ENCODE measurements around the gene RNF141.

Gene RNF141

GRCh38 chr11:10540915-10541560 is at the start of gene RNF141:
TSS of gene RNF141 (minus strand) at chr11:10541187. CDS start at chr11:10534158, 7,029 bp downstream.
- no peaks in the 10 kb centered on the region for H3K9me3 ChIP-seq (ENCODE audit: control insufficient read depth in 2 of 2, low read length in 2 of 2)
- H3K9ac ChIP-seq (ENCODE audit: low read length in 2 of 2), result peak within 1 kb of the TSS; percentile 86 to 88
- no peaks in the 10 kb centered on the region for H3K27me3 ChIP-seq (ENCODE audit: control insufficient read depth in 1 of 2, insufficient read depth in 2 of 2, low read length in 2 of 2)
- no peaks in the 10 kb centered on the region for H3K4me1 ChIP-seq (ENCODE audit: control insufficient read depth, insufficient read depth, low read length)
- H3K4me3 ChIP-seq (ENCODE audit: low read length in 2 of 2), result peak within 1 kb of the TSS; percentile 79 to 84
- H3K27ac ChIP-seq (ENCODE audit: low read length), result peak within 1 kb of the TSS; percentile 56
- H3K36me3 ChIP-seq (ENCODE audit: control insufficient read depth in 2 of 2, insufficient read depth in 2 of 2, low read length in 2 of 2), result no peaks in the 10 kb centered on the region

GRCh38 chr11:10590218-10590915 is 49.4 kb upstream of the RNF141 start:
- peaks cover 26% of the 10 kb centered on the region for H3K4me1 ChIP-seq (ENCODE audit: control insufficient read depth, insufficient read depth, low read length)
- no peak overlapping the region for H3K4me3 ChIP-seq (ENCODE audit: low read length in 2 of 2)
- peak overlapping the region; percentile 41 for H3K27ac ChIP-seq (ENCODE audit: low read length)

DNA sequence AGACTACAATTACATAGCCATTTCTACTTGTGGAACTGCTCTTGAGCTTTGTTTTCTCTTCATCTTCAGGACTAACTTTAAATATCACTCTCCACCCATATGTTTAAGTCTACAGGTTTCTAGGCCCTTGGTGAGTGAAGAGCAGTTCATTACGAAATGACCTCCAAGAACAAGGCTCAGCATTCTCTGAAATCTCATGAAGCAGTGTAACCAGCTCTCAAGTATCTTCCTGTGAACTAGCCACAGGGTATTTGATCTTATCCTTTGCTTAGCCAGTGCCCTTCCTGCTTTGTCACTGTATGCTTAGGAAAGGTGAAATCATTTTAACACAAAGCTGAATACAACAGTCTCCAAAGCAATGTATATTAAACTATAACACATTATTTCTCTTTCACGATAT is 47.9 kb upstream of the RNF141 start:
- no peaks in the 10 kb centered on the region for H3K27me3 ChIP-seq (ENCODE audit: control insufficient read depth in 1 of 2, insufficient read depth in 2 of 2, low read length in 2 of 2)
- H3K4me1 ChIP-seq (ENCODE audit: control insufficient read depth, insufficient read depth, low read length), result peaks cover 29% of the 10 kb centered on the region
- H3K9me3 ChIP-seq (ENCODE audit: control insufficient read depth in 2 of 2, low read length in 2 of 2), result no peaks in the 10 kb centered on the region
- H3K4me3 ChIP-seq (ENCODE audit: low read length in 2 of 2), result no peak overlapping the region
- no peak overlapping the region for H3K9ac ChIP-seq (ENCODE audit: low read length in 2 of 2)
- peaks cover 32 to 38% of the 10 kb centered on the region in 2 donors for H3K36me3 ChIP-seq (ENCODE audit: control insufficient read depth in 2 of 2, insufficient read depth in 2 of 2, low read length in 2 of 2)
- H3K27ac ChIP-seq (ENCODE audit: low read length), result no peak overlapping the region

More at GRCh38 chr11:10590218-10590915, 49.4 kb upstream of the RNF141 start:
- H3K9ac ChIP-seq (ENCODE audit: low read length in 2 of 2), result no peak overlapping the region
- no peaks in the 10 kb centered on the region for H3K9me3 ChIP-seq (ENCODE audit: control insufficient read depth in 2 of 2, low read length in 2 of 2)
- H3K36me3 ChIP-seq (ENCODE audit: control insufficient read depth in 2 of 2, insufficient read depth in 2 of 2, low read length in 2 of 2), result peaks cover 35 to 38% of the 10 kb centered on the region in 2 donors
- H3K27me3 ChIP-seq (ENCODE audit: control insufficient read depth in 1 of 2, insufficient read depth in 2 of 2, low read length in 2 of 2), result no peaks in the 10 kb centered on the region

- H3K27ac ChIP-seq (ENCODE audit: low read length), result no peak overlapping the region
- H3K9ac ChIP-seq (ENCODE audit: low read length in 2 of 2), result no peak overlapping the region
- no peaks in the 10 kb centered on the region for H3K27me3 ChIP-seq (ENCODE audit: control insufficient read depth in 1 of 2, insufficient read depth in 2 of 2, low read length in 2 of 2)
- H3K9me3 ChIP-seq (ENCODE audit: control insufficient read depth in 2 of 2, low read length in 2 of 2), result no peaks in the 10 kb centered on the region
- peaks cover 37 to 38% of the 10 kb centered on the region in 2 donors for H3K36me3 ChIP-seq (ENCODE audit: control insufficient read depth in 2 of 2, insufficient read depth in 2 of 2, low read length in 2 of 2)
- no peak overlapping the region for H3K4me3 ChIP-seq (ENCODE audit: low read length in 2 of 2)
- H3K4me1 ChIP-seq (ENCODE audit: control insufficient read depth, insufficient read depth, low read length), result peaks cover 32% of the 10 kb centered on the region
Measured at GRCh38 chr11:10587995-10588394, 47.0 kb upstream of the RNF141 start.

DNA sequence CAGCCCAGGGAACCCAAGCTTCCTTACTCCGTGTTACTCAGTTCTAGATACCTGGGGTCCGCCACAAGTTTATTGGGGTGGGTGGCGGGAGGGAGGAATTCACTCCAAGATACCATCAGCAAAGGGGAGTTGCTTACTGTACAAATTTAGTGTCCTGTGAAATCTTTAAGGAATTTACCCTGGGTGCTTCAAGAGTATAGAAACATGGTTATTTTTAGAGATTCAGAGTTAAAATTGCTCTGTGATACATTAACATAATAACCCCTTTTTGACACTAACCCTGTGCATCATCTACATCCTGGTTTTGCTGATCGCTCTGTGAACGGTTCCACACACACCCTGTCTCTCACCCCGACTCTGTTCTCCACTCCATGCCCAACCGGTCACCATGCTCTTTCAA is 46.4 kb upstream of the RNF141 start:
- H3K9ac ChIP-seq (ENCODE audit: low read length in 2 of 2), result no peak overlapping the region
- H3K4me3 ChIP-seq (ENCODE audit: low read length in 2 of 2), result no peak overlapping the region
- peaks cover 37 to 40% of the 10 kb centered on the region in 2 donors for H3K36me3 ChIP-seq (ENCODE audit: control insufficient read depth in 2 of 2, insufficient read depth in 2 of 2, low read length in 2 of 2)
- no peaks in the 10 kb centered on the region for H3K9me3 ChIP-seq (ENCODE audit: control insufficient read depth in 2 of 2, low read length in 2 of 2)
- peak overlapping the region; percentile 49 for H3K27ac ChIP-seq (ENCODE audit: low read length)
- no peaks in the 10 kb centered on the region for H3K27me3 ChIP-seq (ENCODE audit: control insufficient read depth in 1 of 2, insufficient read depth in 2 of 2, low read length in 2 of 2)
- H3K4me1 ChIP-seq (ENCODE audit: control insufficient read depth, insufficient read depth, low read length), result peaks cover 34% of the 10 kb centered on the region

- H3K9me3 ChIP-seq (ENCODE audit: control insufficient read depth in 2 of 2, low read length in 2 of 2), result no peaks in the 10 kb centered on the region
- peak overlapping the region; percentile 46 for H3K27ac ChIP-seq (ENCODE audit: low read length)
- H3K36me3 ChIP-seq (ENCODE audit: control insufficient read depth in 2 of 2, insufficient read depth in 2 of 2, low read length in 2 of 2), result peaks cover 50% of the 10 kb centered on the region in 2 donors
- no peak overlapping the region for H3K4me3 ChIP-seq (ENCODE audit: low read length in 2 of 2)
- H3K4me1 ChIP-seq (ENCODE audit: control insufficient read depth, insufficient read depth, low read length), result peaks cover 57% of the 10 kb centered on the region
- H3K9ac ChIP-seq (ENCODE audit: low read length in 2 of 2), result no peak overlapping the region
- no peaks in the 10 kb centered on the region for H3K27me3 ChIP-seq (ENCODE audit: control insufficient read depth in 1 of 2, insufficient read depth in 2 of 2, low read length in 2 of 2)
Measured at GRCh38 chr11:10584071-10584501, 43.1 kb upstream of the RNF141 start.

- Histone ChIP-seq H3K4me1 (ENCODE audit: control insufficient read depth, insufficient read depth, low read length) (peaks cover 53% of the 10 kb centered on the region), H3K4me3 (ENCODE audit: low read length in 2 of 2) (no peak overlapping the region), H3K27me3 (ENCODE audit: control insufficient read depth in 1 of 2, insufficient read depth in 2 of 2, low read length in 2 of 2) (no peaks in the 10 kb centered on the region), H3K9ac (ENCODE audit: low read length in 2 of 2) (no peak overlapping the region), H3K27ac (ENCODE audit: low read length) (peak overlapping the region; percentile 62), H3K9me3 (ENCODE audit: control insufficient read depth in 2 of 2, low read length in 2 of 2) (no peaks in the 10 kb centered on the region), H3K36me3 (ENCODE audit: control insufficient read depth in 2 of 2, insufficient read depth in 2 of 2, low read length in 2 of 2) (peaks cover 53 to 55% of the 10 kb centered on the region in 2 donors)
Measured at GRCh38 chr11:10581481-10582019, 40.6 kb upstream of the RNF141 start.

DNA sequence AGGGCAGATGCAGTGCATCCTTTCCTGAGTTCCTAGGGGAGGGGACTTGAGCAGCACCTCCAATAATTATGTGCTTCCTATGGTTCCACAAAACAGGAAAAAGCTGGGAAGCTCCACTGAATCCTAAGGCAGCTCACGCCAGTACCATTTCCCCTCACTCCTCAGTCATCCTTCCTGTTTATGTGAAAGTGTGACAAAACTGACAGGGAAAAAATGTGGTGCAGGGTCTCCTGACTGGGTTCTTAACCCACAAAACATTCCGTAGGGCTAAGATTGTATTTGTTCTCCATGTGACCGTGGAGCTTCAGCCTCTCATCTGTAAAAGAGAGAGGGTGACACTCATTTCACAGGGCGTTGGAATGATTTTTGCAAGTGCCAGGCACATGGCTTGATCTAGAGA is 39.6 kb upstream of the RNF141 start:
- Histone ChIP-seq H3K36me3 (ENCODE audit: control insufficient read depth in 2 of 2, insufficient read depth in 2 of 2, low read length in 2 of 2) (peaks cover 58 to 64% of the 10 kb centered on the region in 2 donors), H3K4me1 (ENCODE audit: control insufficient read depth, insufficient read depth, low read length) (peaks cover 50% of the 10 kb centered on the region), H3K27ac (ENCODE audit: low read length) (peak overlapping the region; percentile 62), H3K9ac (ENCODE audit: low read length in 2 of 2) (no peak overlapping the region), H3K4me3 (ENCODE audit: low read length in 2 of 2) (no peak overlapping the region), H3K27me3 (ENCODE audit: control insufficient read depth in 1 of 2, insufficient read depth in 2 of 2, low read length in 2 of 2) (no peaks in the 10 kb centered on the region), H3K9me3 (ENCODE audit: control insufficient read depth in 2 of 2, low read length in 2 of 2) (no peaks in the 10 kb centered on the region)

DNA sequence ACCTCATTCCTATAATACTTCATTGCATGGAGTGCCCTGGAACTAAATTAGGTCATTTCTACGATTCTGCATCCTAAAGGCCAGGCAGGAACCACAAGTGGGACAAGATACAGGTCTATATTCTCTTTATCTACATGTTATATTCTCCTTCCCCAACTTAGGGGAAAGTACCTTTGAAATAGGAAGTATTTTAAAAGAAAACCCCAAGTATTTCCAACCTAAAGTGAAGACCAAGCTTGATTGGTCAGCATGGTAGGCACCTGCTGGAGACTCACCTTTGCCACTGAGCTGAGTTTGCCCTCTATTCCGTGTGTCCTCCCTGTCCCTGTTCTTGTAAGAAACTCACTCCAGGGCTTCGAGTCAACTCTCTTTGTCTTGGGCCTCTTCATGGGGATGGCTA is 38.7 kb upstream of the RNF141 start:
- Histone ChIP-seq H3K9me3 (ENCODE audit: control insufficient read depth in 2 of 2, low read length in 2 of 2) (no peaks in the 10 kb centered on the region), H3K9ac (ENCODE audit: low read length in 2 of 2) (no peak overlapping the region), H3K4me1 (ENCODE audit: control insufficient read depth, insufficient read depth, low read length) (peaks cover 48% of the 10 kb centered on the region), H3K4me3 (ENCODE audit: low read length in 2 of 2) (no peak overlapping the region), H3K36me3 (ENCODE audit: control insufficient read depth in 2 of 2, insufficient read depth in 2 of 2, low read length in 2 of 2) (peaks cover 63 to 70% of the 10 kb centered on the region in 2 donors), H3K27me3 (ENCODE audit: control insufficient read depth in 1 of 2, insufficient read depth in 2 of 2, low read length in 2 of 2) (no peaks in the 10 kb centered on the region), H3K27ac (ENCODE audit: low read length) (peak overlapping the region; percentile 62)

GRCh38 chr11:10576035-10576398 is 35.0 kb upstream of the RNF141 start:
- Histone ChIP-seq H3K4me3 (ENCODE audit: low read length in 2 of 2) (no peak overlapping the region), H3K9ac (ENCODE audit: low read length in 2 of 2) (no peak overlapping the region), H3K27me3 (ENCODE audit: control insufficient read depth in 1 of 2, insufficient read depth in 2 of 2, low read length in 2 of 2) (no peaks in the 10 kb centered on the region), H3K4me1 (ENCODE audit: control insufficient read depth, insufficient read depth, low read length) (peaks cover 33% of the 10 kb centered on the region), H3K9me3 (ENCODE audit: control insufficient read depth in 2 of 2, low read length in 2 of 2) (no peaks in the 10 kb centered on the region), H3K27ac (ENCODE audit: low read length) (no peak overlapping the region), H3K36me3 (ENCODE audit: control insufficient read depth in 2 of 2, insufficient read depth in 2 of 2, low read length in 2 of 2) (peaks cover 57 to 59% of the 10 kb centered on the region in 2 donors)

Measured in stomach smooth muscle (tissue), 2 donors.